Sigmoid colon (tissue), 7 donors: ENCODE data around the gene KCNQ5. TPM values are rescaled to one million over a fixed set of nuclear protein-coding genes. Genes with fewer than 3 reads are reported as not detected.

Source experiments
- DNase-seq: peaks from one replicate; pipeline ENCODE4 v3.0.0-alpha.2; 2019
- H3K27ac ChIP-seq, 4 donors: fragments of 200-600 bp; sonication (generic); one replicate each; pipeline ENCODE4 v1.5.1; 2016 to 2019; ENCODE audit warnings: mild to moderate bottlenecking in 1 of 4
- H3K27me3 ChIP-seq, 3 donors: fragments of 200-600 bp; sonication (generic); one replicate each; pipeline ENCODE4 v1.5.1; 2019; ENCODE audit warnings: mild to moderate bottlenecking in 1 of 3
- H3K36me3 ChIP-seq, 4 donors: fragments of 200-600 bp; sonication (generic); one replicate each; pipeline ENCODE4 v1.5.1; 2016 to 2019
- H3K4me1 ChIP-seq, 4 donors: fragments of 200-600 bp; sonication (generic); one replicate each; pipeline ENCODE4 v1.5.1; 2017 to 2019
- H3K4me3 ChIP-seq, 4 donors: fragments of 200-600 bp; sonication (generic); one replicate each; pipeline ENCODE4 v1.5.1; 2017 to 2019; ENCODE audit warnings: mild to moderate bottlenecking in 2 of 4, moderate library complexity in 1 of 4
- H3K9me3 ChIP-seq, 4 donors: fragments of 200-600 bp in 3 of 4; sonication (generic) in 3 of 4; one replicate each; pipeline versions ENCODE4 v1.5.1 to v1.6.1; 2013 to 2019
- CTCF ChIP-seq, 4 experiments: fragments of 450-650 bp in 3 of 4; fragments of 200-600 bp in 1 of 4; IDR thresholded peaks; one replicate each; pipeline ENCODE4 v1.5.1; 2016 to 2019; ENCODE audit warnings: antibody characterized with exemption in 4 of 4, mild to moderate bottlenecking in 3 of 4, moderate library complexity in 2 of 4
- EP300 ChIP-seq, 4 donors: sonication (generic); formaldehyde crosslinking; IDR thresholded peaks; one replicate each; pipeline ENCODE4 v1.6.1; 2017; ENCODE audit warnings: antibody characterized with exemption in 4 of 4
- POLR2A ChIP-seq, 2 donors: fragments of 450-650 bp; IDR thresholded peaks; one replicate each; pipeline ENCODE4 v1.6.1; 2016; ENCODE audit warnings: antibody characterized with exemption in 2 of 2, mild to moderate bottlenecking in 2 of 2, moderate library complexity in 2 of 2
- POLR2AphosphoS5 ChIP-seq, 4 donors: sonication (generic); formaldehyde crosslinking; IDR thresholded peaks; one replicate each; pipeline ENCODE4 v1.6.1; 2017; ENCODE audit warnings: antibody characterized with exemption in 4 of 4
- WGBS, 2 donors: extraction: QIAGEN DNeasy Blood & Tissue Kit; methylation state at CpG; one replicate each; pipeline ENCODE4 v1.1.7; 2013; 5-methylcytosine and 5-hydroxymethylcytosine counted together
- intact Hi-C: fragments of 100-400 bp; cut with DNase I; formaldehyde crosslinking; loops from one replicate; pipeline ENCODE4 v1.15.1; 2023
- polyA plus RNA-seq, 3 donors: library from polyadenylated mRNA; stranded (reverse); fragments of 200-250 nt; gene quantifications; one replicate each; pipeline ENCODE4 v1.2.3, GENCODE V29; 2013
- total RNA-seq, 4 donors: library from RNA; depleted of rRNA; stranded (reverse); fragments of >200 nt; gene quantifications; one replicate each; pipeline ENCODE4 v1.1.0, GENCODE V29; 2016
- donor health status: healthy with polysubstance abuse.
- donor health status: Bipolar disorder and iron deficiency.
- donor health status: healthy.

KCNQ5 gene
- total and polyA plus RNA-seq, 7 donors: 0.49 to 2.1 (median 1.1) TPM; not detected in 2

- no peaks in the 10 kb centered on the region for H3K4me1 ChIP-seq
- no peaks in the 10 kb centered on the region for H3K27me3 ChIP-seq
- TF ChIP-seq EP300 (IDR thresholded peaks at IDR 0.05): no peak
- no peak for TF ChIP-seq POLR2AphosphoS5 (IDR thresholded peaks at IDR 0.05)
- TF ChIP-seq POLR2A (IDR thresholded peaks at IDR 0.05): no peak
- TF ChIP-seq CTCF (IDR thresholded peaks at IDR 0.05): no peak
- WGBS, 2 donors: 65 to 81% methylated on average over 4 of the region's 4 CpGs
- DNase-seq: no peak
- H3K27ac ChIP-seq: no peak overlapping the region
- H3K9me3 ChIP-seq: no peaks in the 10 kb centered on the region
- no peak overlapping the region for H3K4me3 ChIP-seq
- no peaks in the 10 kb centered on the region for H3K36me3 ChIP-seq
- intact Hi-C loops: no loop called here
Observed at GRCh38 chr6:72810571-72811280, 188.9 kb downstream of the KCNQ5 start.

DNA sequence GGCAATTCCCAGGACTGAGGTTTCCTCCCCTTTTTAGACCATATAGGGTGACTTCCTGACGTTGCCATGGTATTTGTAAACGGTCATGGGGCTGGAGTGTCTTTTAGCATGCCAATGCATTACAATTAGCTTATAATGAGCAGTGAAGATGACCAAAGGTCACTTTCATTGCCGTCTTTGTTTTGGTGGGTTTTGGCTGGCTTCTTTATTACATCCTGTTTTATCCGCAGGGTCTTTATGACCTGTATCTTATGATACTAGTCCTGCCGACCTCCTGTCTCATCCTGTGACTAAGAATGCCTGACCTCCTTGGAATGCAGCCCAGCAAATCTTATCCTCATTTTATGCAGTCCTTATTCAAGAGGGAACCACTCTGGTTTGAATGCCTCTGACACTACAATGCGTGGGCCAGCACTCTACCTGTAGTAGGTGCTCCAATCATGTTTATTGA lies 190.1 kb downstream of the KCNQ5 start:
- TF ChIP-seq POLR2A (IDR thresholded peaks at IDR 0.05): no peak
- TF ChIP-seq EP300 (IDR thresholded peaks at IDR 0.05): no peak
- TF ChIP-seq POLR2AphosphoS5 (IDR thresholded peaks at IDR 0.05): no peak
- TF ChIP-seq CTCF (IDR thresholded peaks at IDR 0.05): no peak
- WGBS, 2 donors: 21 to 62% methylated on average over 6 of the region's 6 CpGs

GRCh38 chr6:72813807-72814596 lies 192.1 kb downstream of the KCNQ5 start:
- no peaks in the 10 kb centered on the region for H3K27me3 ChIP-seq
- H3K4me3 ChIP-seq: no peak overlapping the region
- H3K27ac ChIP-seq: no peak overlapping the region
- WGBS, 2 donors: 50 to 72% methylated on average over 7 of the region's 7 CpGs
- TF ChIP-seq POLR2A (IDR thresholded peaks at IDR 0.05): no peak
- TF ChIP-seq CTCF (IDR thresholded peaks at IDR 0.05): no peak
- TF ChIP-seq POLR2AphosphoS5 (IDR thresholded peaks at IDR 0.05): no peak
- TF ChIP-seq EP300 (IDR thresholded peaks at IDR 0.05): no peak
- no peaks in the 10 kb centered on the region for H3K9me3 ChIP-seq
- DNase-seq: no peak
- no peaks in the 10 kb centered on the region for H3K4me1 ChIP-seq
- intact Hi-C loops: no loop called here
- H3K36me3 ChIP-seq: no peaks in the 10 kb centered on the region

More for the DNA sequence above, 190.1 kb downstream of the KCNQ5 start:
- Histone ChIP-seq H3K27ac (no peak overlapping the region), H3K4me1 (no peaks in the 10 kb centered on the region), H3K4me3 (no peak overlapping the region), H3K36me3 (no peaks in the 10 kb centered on the region), H3K27me3 (no peaks in the 10 kb centered on the region), H3K9me3 (no peaks in the 10 kb centered on the region)
- intact Hi-C loops: no loop called here
- DNase-seq: no peak

DNA sequence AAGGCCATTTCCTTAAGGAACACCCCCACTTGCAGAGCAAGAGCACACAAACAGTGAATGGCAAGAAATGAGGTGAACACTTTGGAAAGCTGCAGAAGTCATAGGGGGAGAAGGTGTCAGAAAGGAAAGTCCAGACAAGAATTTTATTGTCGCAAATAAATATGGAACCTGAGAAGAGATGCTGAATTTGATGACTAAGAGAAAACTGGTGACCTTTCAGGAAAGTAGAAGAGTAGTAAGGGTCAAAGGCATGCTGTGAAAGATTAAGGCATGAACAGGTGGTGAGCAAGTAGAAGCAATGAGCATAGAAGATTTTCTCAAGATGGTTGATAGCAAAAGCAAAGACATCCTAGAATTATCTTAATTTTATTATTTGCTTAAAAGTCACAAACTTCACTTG lies 194.2 kb downstream of the KCNQ5 start:
- no peak for DNase-seq
- 98% methylated on average over 1 of the region's 1 CpG for WGBS, 2 donors
- no peak for TF ChIP-seq CTCF (IDR thresholded peaks at IDR 0.05)
- Histone ChIP-seq H3K4me3 (no peak overlapping the region), H3K4me1 (no peaks in the 10 kb centered on the region), H3K36me3 (no peaks in the 10 kb centered on the region), H3K9me3 (no peaks in the 10 kb centered on the region), H3K27ac (no peak overlapping the region), H3K27me3 (no peaks in the 10 kb centered on the region)
- intact Hi-C loops: no loop called here
